GM12878 (cell line): Measurements from ENCODE around the gene DAAM1. TPM values are rescaled to one million over a fixed set of nuclear protein-coding genes. Genes with fewer than 3 reads are reported as not detected.

ENCODE experiments used
- ATAC-seq: fragments of 200-7000 bp; cut with Tn5 transposase; 3 replicates; pipeline ENCODE4 v1.9.1; 2020; ENCODE audit warnings: mild to moderate bottlenecking, moderate library complexity
- BruUV-seq: library from RNA; stranded (reverse); fragments of 400-500 nt; replicated peaks from 2 replicates; lab custom pipeline; 2021; lab: Mats Ljungman, UMichigan
- CTCF ChIA-PET: fragments of 300-600 bp; sonication (Branson Sonifier 250); formaldehyde crosslinking; extraction: SDS; loops from one replicate; lab custom pipeline; 2021; ENCODE audit warnings: inconsistent platforms; lab: Yijun Ruan, JAX
- POLR2A ChIA-PET: fragments of 350-600 bp; formaldehyde crosslinking; extraction: SDS; loops from one replicate; lab custom pipeline; 2021; ENCODE audit warnings: inconsistent platforms; lab: Charles Lee
- RAD21 ChIA-PET: fragments of 300-600 bp; sonication (Branson Sonifier 250); formaldehyde crosslinking; loops from one replicate; lab custom pipeline; 2023; ENCODE audit warnings: antibody characterized with exemption; ENCODE audit not compliant: unreplicated experiment; lab: Charles Lee
- SMC1A ChIA-PET: fragments of 300-600 bp; sonication (Branson Sonifier 250); formaldehyde crosslinking; loops from one replicate; lab custom pipeline; 2023; ENCODE audit not compliant: unreplicated experiment, uncharacterized antibody; lab: Charles Lee
- DNase-seq: peaks from one replicate; pipeline ENCODE4 v3.0.0-alpha.2; 2011; ENCODE audit warnings: low read depth, low spot score
- FAIRE-seq: peaks from 3 replicates; lab custom pipeline; 2011; peaks lifted over from hg19 to GRCh38; lab: Jason Lieb, UNC
- H2AFZ ChIP-seq: 2 replicates; pipeline ENCODE4 v1.6.0; 2011; ENCODE audit warnings: low read depth, low read length, control low read depth; ENCODE audit not compliant: control insufficient read depth
- H3K27ac ChIP-seq: 2 replicates; pipeline ENCODE4 v1.5.1; 2011; ENCODE audit warnings: control low read depth; ENCODE audit not compliant: control insufficient read depth, insufficient read depth
- H3K27me3 ChIP-seq, 2 experiments: replicated peaks in 1 of 2; 2 replicates each; pipeline versions ENCODE4 v1.6.0 to v1.6.1; 2011; ENCODE audit warnings: low read length in 1 of 2; ENCODE audit not compliant: control insufficient read depth in 2 of 2, insufficient read depth in 2 of 2
- H3K36me3 ChIP-seq, 2 experiments: 2 replicates each; pipeline ENCODE4 v1.5.1; 2011; ENCODE audit warnings: low read length in 1 of 2; ENCODE audit not compliant: control insufficient read depth in 2 of 2, insufficient read depth in 2 of 2
- H3K4me1 ChIP-seq: 2 replicates; pipeline ENCODE4 v1.6.1; 2011; ENCODE audit warnings: mild to moderate bottlenecking, low read length, moderate library complexity, mixed read lengths; ENCODE audit not compliant: control insufficient read depth, insufficient read depth
- H3K4me2 ChIP-seq: 2 replicates; pipeline ENCODE4 v1.6.0; 2011; ENCODE audit warnings: control low read depth; ENCODE audit not compliant: control insufficient read depth, insufficient read depth
- H3K4me3 ChIP-seq: fragments of 200-600 bp; sonication (generic); 2 replicates; pipeline ENCODE4 v1.5.1; 2016
- H3K79me2 ChIP-seq: 2 replicates; pipeline ENCODE4 v1.6.0; 2011; ENCODE audit warnings: low read length; ENCODE audit not compliant: control insufficient read depth, insufficient read depth
- H3K9ac ChIP-seq: 2 replicates; pipeline ENCODE4 v1.8.0; 2011; ENCODE audit warnings: low read length, control low read depth, mixed read lengths; ENCODE audit not compliant: control insufficient read depth, insufficient read depth
- H3K9me3 ChIP-seq: replicated peaks from 3 replicates; pipeline ENCODE4 v1.5.1; 2011; ENCODE audit warnings: mild to moderate bottlenecking, low read length; ENCODE audit not compliant: control insufficient read depth, insufficient read depth
- H4K20me1 ChIP-seq: 2 replicates; pipeline ENCODE4 v1.6.0; 2011; ENCODE audit not compliant: control insufficient read depth, insufficient read depth
- BHLHE40 ChIP-seq, 2 experiments: fragments of 450-650 bp in 1 of 2; IDR thresholded peaks; 2 replicates each; pipeline ENCODE4 v1.6.1; 2011 to 2017; ENCODE audit warnings: low read depth in 2 of 2, borderline replicate concordance in 1 of 2, improper control_type of control experiment in 1 of 2, low read length in 1 of 2, mild to moderate bottlenecking in 1 of 2
- FOXK2 ChIP-seq: fragments of 450-650 bp; IDR thresholded peaks from 2 replicates; pipeline ENCODE4 v1.6.1; 2017; ENCODE audit warnings: mild to moderate bottlenecking, moderate library complexity
- KAT2A ChIP-seq: conservative IDR thresholded peaks from 2 replicates; pipeline ENCODE4 v1.6.1; 2011; ENCODE audit warnings: low read depth, low read length; ENCODE audit not compliant: control insufficient read depth
- NFIC ChIP-seq: IDR thresholded peaks from 2 replicates; pipeline ENCODE4 v1.6.1; 2012; ENCODE audit warnings: low read depth, mild to moderate bottlenecking, inconsistent platforms, low read length, moderate library complexity
- WGBS: methylation state at CpG from one replicate; pipeline ENCODE4 v1.1.6; 2016; ENCODE audit warnings: low lambda C conversion rate; ENCODE audit not compliant: insufficient replicate concordance, insufficient coverage; ENCODE audit errors: missing lambda C conversion rate; 5-methylcytosine and 5-hydroxymethylcytosine counted together
- in situ Hi-C: fragments of 300-500 bp; cut with MboI; formaldehyde crosslinking; loops from 9 replicates; pipeline ENCODE4 v1.14.3; 2018; ENCODE audit warnings: mixed read lengths
- intact Hi-C: fragments of 100-400 bp; cut with micrococcal nuclease; formaldehyde crosslinking; loops from one replicate; pipeline ENCODE4 v1.14.2; 2022; ENCODE audit not compliant: unreplicated experiment
- polyA plus RNA-seq, 11 experiments: library from polyadenylated mRNA; depleted of rRNA in 4 of 11; unstranded in 6 of 11; stranded (reverse) in 5 of 11; fragments of >200 nt; fragmentation: Nextera tagmentation in 4 of 11; fragmentation: Illumina TruSeq in 1 of 11; extraction: Ambion mirVana in 4 of 11; extraction: Trizol in 1 of 11; gene quantifications; 1 replicate in 1 of 11; 2 replicates in 10 of 11; pipeline versions ENCODE4 v1.2.1 to v1.2.3, GENCODE V29; 2011 to 2016; ENCODE audit warnings: inconsistent platforms in 2 of 11, missing spikeins in 2 of 11, low read depth in 1 of 11
- total RNA-seq, 4 experiments: library from RNA; depleted of rRNA in 3 of 4; stranded (reverse); fragments of >200 nt in 3 of 4; fragmentation: Illumina TruSeq in 1 of 4; extraction: Trizol in 1 of 4; gene quantifications; 2 replicates each; pipeline versions ENCODE4 v1.2.1 to v1.2.3, GENCODE V29; 2013 to 2021
- TF ChIP-seq, protein P1 (sequence below): fragments of 450-650 bp; IDR thresholded peaks from 2 replicates; pipeline ENCODE4 v1.6.1; 2014; ENCODE audit warnings: mild to moderate bottlenecking
- TF ChIP-seq, protein P2 (sequence below): IDR thresholded peaks from 2 replicates; pipeline ENCODE4 v1.6.1; 2011; ENCODE audit warnings: borderline replicate concordance, low read depth, mild to moderate bottlenecking, moderate library complexity, mixed read lengths, low read length; ENCODE audit not compliant: insufficient read depth; ENCODE audit errors: extremely low read length
- TF ChIP-seq, protein P3 (sequence below): IDR thresholded peaks from 2 replicates; pipeline ENCODE4 v1.6.1; 2012; ENCODE audit warnings: improper control_type of control experiment, low read depth, low read length; ENCODE audit not compliant: insufficient replicate concordance

DAAM1 gene
- total and polyA plus RNA-seq, 10 of the 15 experiments (the other 5 are each of a cell fraction or from before 2014, with no cell fraction given) = 13.8 to 32.4 (median 24.2) TPM

DNA sequence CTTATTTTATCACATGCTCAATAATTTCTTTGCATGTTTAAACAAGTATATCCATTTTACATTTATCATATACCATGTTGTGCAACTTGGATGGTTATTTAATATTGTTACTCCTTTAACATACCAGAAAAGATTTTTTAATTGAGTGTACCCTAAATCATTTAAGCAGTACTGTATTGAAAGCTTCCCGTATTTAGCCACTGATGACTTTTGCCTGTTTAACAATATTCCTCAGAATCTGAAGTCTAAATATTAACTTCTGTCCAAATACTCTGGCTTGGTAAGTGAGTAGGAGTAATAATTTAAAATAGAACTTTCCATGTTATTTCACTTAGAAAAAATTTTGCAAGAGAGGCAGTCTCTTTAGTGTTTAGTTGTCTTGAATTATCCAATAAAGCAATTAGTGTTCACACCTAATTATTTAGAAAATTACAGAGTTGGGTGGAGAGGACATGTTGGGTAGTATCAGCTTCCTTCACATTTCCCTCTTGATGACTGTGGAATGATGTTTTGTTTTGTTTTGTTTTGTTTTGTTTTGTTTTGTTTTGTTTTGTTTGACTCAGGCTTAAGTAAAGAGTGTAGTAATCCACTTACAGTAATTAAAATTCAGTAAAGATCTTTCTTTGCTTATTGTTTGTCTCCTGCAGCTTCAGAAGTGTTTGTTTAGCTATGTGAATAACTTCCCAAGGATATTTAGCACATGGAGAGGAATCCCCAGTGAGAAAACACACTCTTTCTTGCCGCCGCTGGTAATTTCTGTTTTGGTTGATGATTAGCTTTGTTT, 59.5 kb downstream of the DAAM1 start:
- CTCF ChIA-PET = interaction anchor here (1.0 to 1.5 kb wide), 5 partner anchors 21 to 747 kb away, joined by 3 to 4 read pairs (median 3); no protein-coding TSS in a partner anchor
- Histone ChIP-seq H3K79me2 (peaks cover 16% of the 10 kb centered on the region), H3K4me1 (peaks cover 17% of the 10 kb centered on the region), H3K9me3 (no peaks in the 10 kb centered on the region; the same call in 1 of the 3 replicates), H3K27ac (no peak overlapping the region), H3K9ac (no peak overlapping the region), H3K27me3 (no peaks in the 10 kb centered on the region), H3K4me3 (no peak overlapping the region), H3K4me2 (no peak overlapping the region), H4K20me1 (no peaks in the 10 kb centered on the region), H2AFZ (no peak overlapping the region), H3K36me3 (no peaks in the 10 kb centered on the region)
- intact Hi-C loops = loop anchor here (2.0 kb wide), 1 partner anchor 57 kb away; no protein-coding TSS in a partner anchor
- DNase-seq (no peak), ATAC-seq (no peak), FAIRE-seq (no peak)
- 95% methylated on average over 3 of the region's 3 CpGs for WGBS
- POLR2A ChIA-PET = interaction anchor here (0.7 to 1.6 kb wide), 5 partner anchors 13 to 55 kb away, joined by 3 to 5 read pairs (median 3); no protein-coding TSS in a partner anchor
- SMC1A ChIA-PET = interaction anchor here (0.7 to 4.0 kb wide), 21 partner anchors 8 to 123 kb away, joined by 3 to 27 read pairs (median 4); no protein-coding TSS in a partner anchor
- TF ChIP-seq, protein P1, sequence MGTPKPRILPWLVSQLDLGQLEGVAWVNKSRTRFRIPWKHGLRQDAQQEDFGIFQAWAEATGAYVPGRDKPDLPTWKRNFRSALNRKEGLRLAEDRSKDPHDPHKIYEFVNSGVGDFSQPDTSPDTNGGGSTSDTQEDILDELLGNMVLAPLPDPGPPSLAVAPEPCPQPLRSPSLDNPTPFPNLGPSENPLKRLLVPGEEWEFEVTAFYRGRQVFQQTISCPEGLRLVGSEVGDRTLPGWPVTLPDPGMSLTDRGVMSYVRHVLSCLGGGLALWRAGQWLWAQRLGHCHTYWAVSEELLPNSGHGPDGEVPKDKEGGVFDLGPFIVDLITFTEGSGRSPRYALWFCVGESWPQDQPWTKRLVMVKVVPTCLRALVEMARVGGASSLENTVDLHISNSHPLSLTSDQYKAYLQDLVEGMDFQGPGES = no peak
- TF ChIP-seq FOXK2 (no peak), KAT2A (no peak), NFIC (no peak), BHLHE40 (IDR thresholded peaks at IDR 0.05; ENCODE audit: borderline replicate concordance in 1 of 2, low read depth in 2 of 2, low read length in 1 of 2) (no peak)
- TF ChIP-seq, protein P2, sequence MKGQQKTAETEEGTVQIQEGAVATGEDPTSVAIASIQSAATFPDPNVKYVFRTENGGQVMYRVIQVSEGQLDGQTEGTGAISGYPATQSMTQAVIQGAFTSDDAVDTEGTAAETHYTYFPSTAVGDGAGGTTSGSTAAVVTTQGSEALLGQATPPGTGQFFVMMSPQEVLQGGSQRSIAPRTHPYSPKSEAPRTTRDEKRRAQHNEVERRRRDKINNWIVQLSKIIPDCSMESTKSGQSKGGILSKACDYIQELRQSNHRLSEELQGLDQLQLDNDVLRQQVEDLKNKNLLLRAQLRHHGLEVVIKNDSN = no peak
- TF ChIP-seq, protein P3, sequence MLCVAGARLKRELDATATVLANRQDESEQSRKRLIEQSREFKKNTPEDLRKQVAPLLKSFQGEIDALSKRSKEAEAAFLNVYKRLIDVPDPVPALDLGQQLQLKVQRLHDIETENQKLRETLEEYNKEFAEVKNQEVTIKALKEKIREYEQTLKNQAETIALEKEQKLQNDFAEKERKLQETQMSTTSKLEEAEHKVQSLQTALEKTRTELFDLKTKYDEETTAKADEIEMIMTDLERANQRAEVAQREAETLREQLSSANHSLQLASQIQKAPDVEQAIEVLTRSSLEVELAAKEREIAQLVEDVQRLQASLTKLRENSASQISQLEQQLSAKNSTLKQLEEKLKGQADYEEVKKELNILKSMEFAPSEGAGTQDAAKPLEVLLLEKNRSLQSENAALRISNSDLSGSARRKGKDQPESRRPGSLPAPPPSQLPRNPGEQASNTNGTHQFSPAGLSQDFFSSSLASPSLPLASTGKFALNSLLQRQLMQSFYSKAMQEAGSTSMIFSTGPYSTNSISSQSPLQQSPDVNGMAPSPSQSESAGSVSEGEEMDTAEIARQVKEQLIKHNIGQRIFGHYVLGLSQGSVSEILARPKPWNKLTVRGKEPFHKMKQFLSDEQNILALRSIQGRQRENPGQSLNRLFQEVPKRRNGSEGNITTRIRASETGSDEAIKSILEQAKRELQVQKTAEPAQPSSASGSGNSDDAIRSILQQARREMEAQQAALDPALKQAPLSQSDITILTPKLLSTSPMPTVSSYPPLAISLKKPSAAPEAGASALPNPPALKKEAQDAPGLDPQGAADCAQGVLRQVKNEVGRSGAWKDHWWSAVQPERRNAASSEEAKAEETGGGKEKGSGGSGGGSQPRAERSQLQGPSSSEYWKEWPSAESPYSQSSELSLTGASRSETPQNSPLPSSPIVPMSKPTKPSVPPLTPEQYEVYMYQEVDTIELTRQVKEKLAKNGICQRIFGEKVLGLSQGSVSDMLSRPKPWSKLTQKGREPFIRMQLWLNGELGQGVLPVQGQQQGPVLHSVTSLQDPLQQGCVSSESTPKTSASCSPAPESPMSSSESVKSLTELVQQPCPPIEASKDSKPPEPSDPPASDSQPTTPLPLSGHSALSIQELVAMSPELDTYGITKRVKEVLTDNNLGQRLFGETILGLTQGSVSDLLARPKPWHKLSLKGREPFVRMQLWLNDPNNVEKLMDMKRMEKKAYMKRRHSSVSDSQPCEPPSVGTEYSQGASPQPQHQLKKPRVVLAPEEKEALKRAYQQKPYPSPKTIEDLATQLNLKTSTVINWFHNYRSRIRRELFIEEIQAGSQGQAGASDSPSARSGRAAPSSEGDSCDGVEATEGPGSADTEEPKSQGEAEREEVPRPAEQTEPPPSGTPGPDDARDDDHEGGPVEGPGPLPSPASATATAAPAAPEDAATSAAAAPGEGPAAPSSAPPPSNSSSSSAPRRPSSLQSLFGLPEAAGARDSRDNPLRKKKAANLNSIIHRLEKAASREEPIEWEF = no peak
- RAD21 ChIA-PET = interaction anchor here (1.5 to 3.2 kb wide), 3 partner anchors 27 to 57 kb away, joined by 5 to 20 read pairs (median 6); no protein-coding TSS in a partner anchor
- in situ Hi-C loops = no loop called here
- BruUV-seq = no TSS peak
